Type B pancreatic cell (in vitro differentiated cells): ENCODE measurements around the gene TMEM132E. TPM values are rescaled to one million over a fixed set of nuclear protein-coding genes. Genes with fewer than 3 reads are reported as not detected.

ENCODE experiments used
- DNase-seq: peaks from one replicate; pipeline ENCODE4 v3.0.0; 2021; ENCODE audit warnings: mixed read lengths; ENCODE audit not compliant: unreplicated experiment; ENCODE audit errors: extremely low spot score
- H3K27ac Mint-ChIP-seq: 2 replicates; pipeline ENCODE4 v1.8.0; 2021; ENCODE audit warnings: mild to moderate bottlenecking, mixed read lengths
- H3K27me3 Mint-ChIP-seq: 2 replicates; pipeline ENCODE4 v1.8.0; 2021; ENCODE audit warnings: mixed read lengths
- H3K36me3 Mint-ChIP-seq: 2 replicates; pipeline ENCODE4 v1.8.0; 2021; ENCODE audit warnings: mixed read lengths
- H3K4me1 Mint-ChIP-seq: one replicate; pipeline ENCODE4 v1.8.0; 2021; ENCODE audit warnings: mixed read lengths; ENCODE audit not compliant: unreplicated experiment
- H3K4me3 Mint-ChIP-seq: 2 replicates; pipeline ENCODE4 v1.8.0; 2021; ENCODE audit warnings: mild to moderate bottlenecking, mixed read lengths
- H3K9me3 Mint-ChIP-seq: 2 replicates; pipeline ENCODE4 v1.8.0; 2021; ENCODE audit warnings: mixed read lengths
- total RNA-seq: library from RNA; stranded (reverse); gene quantifications from 2 replicates; pipeline ENCODE4 v1.2.1, GENCODE V29; 2021; ENCODE audit warnings: low replicate concordance
- TF ChIP-seq, protein P1 (sequence below): fragments of 200-600 bp; sonication (generic); conservative IDR thresholded peaks from 2 replicates; pipeline ENCODE4 v1.5.0; 2021; ENCODE audit warnings: antibody characterized with exemption, mild to moderate bottlenecking

TMEM132E gene
- total RNA-seq, 1 donor from 2014 or later, result 0.92 TPM

DNA sequence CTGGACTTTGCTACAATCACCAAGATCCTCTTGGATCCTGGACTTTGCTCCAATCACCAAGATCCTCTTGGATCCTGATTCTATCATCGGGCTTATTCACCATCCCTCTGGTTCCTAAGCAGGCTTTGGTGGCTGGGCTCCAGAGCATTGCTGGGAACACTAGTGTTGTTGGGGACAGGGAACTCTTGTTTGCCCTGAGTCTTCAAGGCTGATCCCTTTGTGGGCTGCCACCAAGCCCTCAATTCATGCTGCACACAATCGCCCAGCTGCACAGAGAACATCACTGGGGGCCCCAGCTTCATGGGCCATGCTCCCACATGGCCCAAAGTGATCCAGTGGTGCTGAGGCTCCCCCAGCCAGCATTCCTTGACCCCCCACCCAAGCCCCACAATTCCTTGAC lies 88.3 kb downstream of the TMEM132E start:
- Mint-ChIP-seq H3K27me3 (peaks cover 57% of the 10 kb centered on the region), H3K4me1 (peaks cover 6% of the 10 kb centered on the region), H3K4me3 (no peak overlapping the region), H3K27ac (no peak overlapping the region), H3K9me3 (no peaks in the 10 kb centered on the region), H3K36me3 (no peaks in the 10 kb centered on the region)
- TF ChIP-seq, protein P1, sequence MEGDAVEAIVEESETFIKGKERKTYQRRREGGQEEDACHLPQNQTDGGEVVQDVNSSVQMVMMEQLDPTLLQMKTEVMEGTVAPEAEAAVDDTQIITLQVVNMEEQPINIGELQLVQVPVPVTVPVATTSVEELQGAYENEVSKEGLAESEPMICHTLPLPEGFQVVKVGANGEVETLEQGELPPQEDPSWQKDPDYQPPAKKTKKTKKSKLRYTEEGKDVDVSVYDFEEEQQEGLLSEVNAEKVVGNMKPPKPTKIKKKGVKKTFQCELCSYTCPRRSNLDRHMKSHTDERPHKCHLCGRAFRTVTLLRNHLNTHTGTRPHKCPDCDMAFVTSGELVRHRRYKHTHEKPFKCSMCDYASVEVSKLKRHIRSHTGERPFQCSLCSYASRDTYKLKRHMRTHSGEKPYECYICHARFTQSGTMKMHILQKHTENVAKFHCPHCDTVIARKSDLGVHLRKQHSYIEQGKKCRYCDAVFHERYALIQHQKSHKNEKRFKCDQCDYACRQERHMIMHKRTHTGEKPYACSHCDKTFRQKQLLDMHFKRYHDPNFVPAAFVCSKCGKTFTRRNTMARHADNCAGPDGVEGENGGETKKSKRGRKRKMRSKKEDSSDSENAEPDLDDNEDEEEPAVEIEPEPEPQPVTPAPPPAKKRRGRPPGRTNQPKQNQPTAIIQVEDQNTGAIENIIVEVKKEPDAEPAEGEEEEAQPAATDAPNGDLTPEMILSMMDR, result no peak
- DNase-seq, result no peak

DNA sequence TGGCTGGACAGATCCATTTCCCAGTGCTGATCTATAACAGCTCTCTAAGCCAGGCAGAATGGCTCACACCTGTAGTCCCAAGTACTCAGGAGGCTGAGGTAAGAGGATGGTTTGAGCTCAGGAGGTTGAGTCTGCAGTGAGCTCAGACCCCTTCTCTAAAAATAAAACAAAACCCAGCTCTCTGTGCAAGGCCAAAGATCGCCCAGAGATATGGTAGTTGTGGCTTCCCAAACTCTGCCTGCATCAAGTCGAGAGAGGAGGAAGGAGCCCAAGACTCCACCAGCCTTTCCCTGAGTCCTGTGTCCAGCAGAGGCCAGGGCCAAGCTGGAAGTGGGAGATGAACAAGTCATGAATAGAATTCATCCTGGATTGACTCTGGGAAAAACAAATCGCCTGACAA lies 88.8 kb downstream of the TMEM132E start:
- H3K36me3 Mint-ChIP-seq, result no peaks in the 10 kb centered on the region
- DNase-seq, result no peak
- no peak overlapping the region for H3K27ac Mint-ChIP-seq
- no peak overlapping the region for H3K4me3 Mint-ChIP-seq
- H3K27me3 Mint-ChIP-seq, result peaks cover 53% of the 10 kb centered on the region
- peaks cover 6% of the 10 kb centered on the region for H3K4me1 Mint-ChIP-seq
- no peaks in the 10 kb centered on the region for H3K9me3 Mint-ChIP-seq
- TF ChIP-seq, protein P1, result no peak

DNA sequence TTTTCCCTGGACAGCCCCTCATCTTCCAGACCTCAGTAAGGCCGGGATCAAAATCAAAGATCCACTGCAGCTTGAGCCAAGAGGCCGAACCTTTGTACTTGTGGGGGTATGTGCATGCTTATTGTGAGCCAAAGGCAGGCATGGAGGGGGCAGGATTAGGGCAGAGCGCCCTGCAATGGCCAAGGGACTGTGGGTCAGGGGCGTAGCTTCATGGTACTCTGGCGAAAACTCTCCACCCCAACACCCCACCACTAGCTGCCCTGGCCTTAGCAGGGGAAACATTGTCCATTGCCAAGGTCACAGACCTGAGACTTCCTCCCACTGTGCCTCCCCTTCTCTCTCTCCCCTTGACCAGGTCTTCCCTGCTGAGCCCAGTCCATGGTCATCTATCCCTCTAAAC lies 90.1 kb downstream of the TMEM132E start:
- H3K36me3 Mint-ChIP-seq, result no peaks in the 10 kb centered on the region
- H3K27ac Mint-ChIP-seq, result no peak overlapping the region
- H3K27me3 Mint-ChIP-seq, result peaks cover 52% of the 10 kb centered on the region
- peaks cover 6% of the 10 kb centered on the region for H3K4me1 Mint-ChIP-seq
- TF ChIP-seq, protein P1, result no peak
- no peak for DNase-seq
- no peaks in the 10 kb centered on the region for H3K9me3 Mint-ChIP-seq
- H3K4me3 Mint-ChIP-seq, result no peak overlapping the region

DNA sequence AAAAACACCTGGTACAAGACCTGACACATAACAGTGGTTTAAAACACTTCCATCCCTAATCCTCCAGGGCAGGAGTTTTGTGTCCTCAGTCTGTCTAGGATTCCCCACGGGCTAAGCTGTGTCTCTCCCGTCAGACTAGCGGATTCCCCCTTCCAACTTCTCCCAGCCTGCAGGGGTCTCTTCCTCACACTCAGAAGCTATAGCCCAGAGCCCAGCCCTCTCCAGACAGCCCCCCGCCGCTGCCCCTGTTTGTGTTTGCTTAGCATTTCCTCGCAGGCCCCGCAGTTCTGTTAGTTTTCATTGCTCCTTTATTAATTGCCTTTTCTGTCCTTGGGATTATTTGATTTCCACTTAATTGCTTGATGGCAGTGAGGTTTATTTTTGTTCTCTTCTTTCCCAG lies 91.2 kb downstream of the TMEM132E start:
- Mint-ChIP-seq H3K27ac (no peak overlapping the region), H3K27me3 (peaks cover 46% of the 10 kb centered on the region), H3K9me3 (no peaks in the 10 kb centered on the region), H3K4me1 (peaks cover 3% of the 10 kb centered on the region), H3K36me3 (no peaks in the 10 kb centered on the region), H3K4me3 (no peak overlapping the region)
- DNase-seq, result no peak
- TF ChIP-seq, protein P1, result no peak

DNA sequence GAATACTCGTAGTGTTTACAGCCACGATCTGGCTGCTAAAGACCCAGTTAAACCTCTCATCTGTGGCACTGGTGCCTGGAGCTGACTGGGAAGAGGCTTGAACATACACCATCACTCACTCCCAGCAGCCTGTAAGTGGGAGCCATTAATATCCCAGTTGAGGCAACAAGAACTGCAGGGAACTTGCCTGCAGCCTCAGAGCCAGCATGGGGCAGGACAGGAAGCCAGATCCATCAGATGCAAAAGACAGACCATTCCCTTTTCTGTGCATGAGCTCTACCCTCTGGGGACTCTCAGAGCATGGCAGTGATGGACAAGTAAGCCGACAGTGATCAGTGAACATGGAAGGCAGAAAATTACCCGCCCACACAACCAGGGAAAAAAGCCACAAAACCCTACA lies 91.8 kb downstream of the TMEM132E start:
- Mint-ChIP-seq H3K27ac (no peak overlapping the region), H3K4me3 (no peak overlapping the region), H3K27me3 (peaks cover 40% of the 10 kb centered on the region), H3K36me3 (no peaks in the 10 kb centered on the region), H3K9me3 (no peaks in the 10 kb centered on the region), H3K4me1 (no peaks in the 10 kb centered on the region)
- TF ChIP-seq, protein P1, result no peak
- no peak for DNase-seq

DNA sequence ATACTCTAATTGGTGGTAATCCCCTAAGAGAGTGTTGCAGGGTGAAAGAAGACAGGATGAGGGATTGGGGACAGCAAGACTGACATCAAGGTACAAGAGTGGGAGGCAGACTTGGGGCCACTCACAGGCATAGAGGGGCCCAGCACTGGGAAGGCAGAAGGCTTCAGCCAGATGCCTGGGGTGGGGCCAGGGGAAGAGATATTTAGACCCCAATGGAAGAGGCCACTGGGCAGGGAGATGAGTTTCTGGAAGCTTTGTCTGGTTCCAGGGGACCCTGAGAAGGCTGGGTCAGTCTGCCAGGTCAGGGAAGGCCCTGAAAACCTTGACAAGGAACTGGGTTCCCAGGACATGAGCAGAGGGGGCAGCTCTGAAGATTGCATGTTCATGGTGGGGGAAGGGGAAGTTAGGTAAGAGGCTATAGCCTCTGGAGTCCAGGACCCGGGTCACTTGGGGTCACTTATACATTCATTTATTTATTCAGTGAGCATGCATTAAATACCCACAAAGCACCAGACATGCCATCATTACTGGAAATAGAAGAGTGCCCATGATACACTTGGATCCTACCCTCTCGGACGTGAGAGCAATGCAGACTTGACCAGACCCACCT lies 92.9 kb downstream of the TMEM132E start:
- DNase-seq, result no peak
- no peaks in the 10 kb centered on the region for H3K9me3 Mint-ChIP-seq
- H3K36me3 Mint-ChIP-seq, result no peaks in the 10 kb centered on the region
- H3K27ac Mint-ChIP-seq, result no peak overlapping the region
- peaks cover 39% of the 10 kb centered on the region for H3K27me3 Mint-ChIP-seq
- TF ChIP-seq, protein P1, result no peak
- H3K4me3 Mint-ChIP-seq, result no peak overlapping the region
- no peaks in the 10 kb centered on the region for H3K4me1 Mint-ChIP-seq
